ENCODE measurements around the gene FIGN.

GRCh38 chr2:163756588-163756987 lies 20.8 kb upstream of the FIGN start:
- no peak for TF ChIP-seq SIN3A (IDR thresholded peaks at IDR 0.05; ENCODE audit: borderline replicate concordance, insufficient read depth, low read length)
- TF ChIP-seq REST (IDR thresholded peaks at IDR 0.05; ENCODE audit: insufficient read depth in 1 of 2, low read depth in 2 of 2, low read length in 2 of 2), result no peak

Measured in PFSK-1 (cell line).